GM10266 (cell line): ENCODE results near the gene PGLYRP2.

Experiments used
- DNase-seq: peaks from one replicate; pipeline ENCODE4 v3.0.0; 2012; ENCODE audit errors: extremely low spot score
- CTCF ChIP-seq: IDR thresholded peaks from 2 replicates; pipeline ENCODE4 v1.5.1; 2012; ENCODE audit warnings: mild to moderate bottlenecking, low read depth; ENCODE audit not compliant: control insufficient read depth, insufficient read depth; ENCODE audit errors: missing control alignments

Gene PGLYRP2

GRCh38 chr19:15439821-15440641 lies 39.3 kb downstream of the PGLYRP2 start:
- no peak for DNase-seq

GRCh38 chr19:15439078-15439799 lies 40.1 kb downstream of the PGLYRP2 start:
- no peak for DNase-seq

More at GRCh38 chr19:15439821-15440641, 39.3 kb downstream of the PGLYRP2 start:
- no peak for TF ChIP-seq CTCF

GRCh38 chr19:15438577-15438976 lies 40.7 kb downstream of the PGLYRP2 start:
- DNase-seq: no peak
- no peak for TF ChIP-seq CTCF

More at GRCh38 chr19:15439078-15439799, 40.1 kb downstream of the PGLYRP2 start:
- no peak for TF ChIP-seq CTCF

- DNase-seq: no peak
- no peak for TF ChIP-seq CTCF
Measured at GRCh38 chr19:15438124-15438496, 41.2 kb downstream of the PGLYRP2 start.

- DNase-seq: no peak
- TF ChIP-seq CTCF: no peak
Measured at GRCh38 chr19:15437355-15438123, 41.8 kb downstream of the PGLYRP2 start.

- TF ChIP-seq CTCF: no peak
- DNase-seq: no peak
Measured at GRCh38 chr19:15436826-15437110, 42.5 kb downstream of the PGLYRP2 start.
